Measurements from ENCODE around the gene PDHA1. TPM values are rescaled to one million over a fixed set of nuclear protein-coding genes. Genes with fewer than 3 reads are reported as not detected.

Gene PDHA1
- polyA plus RNA-seq, 2 of the 4 experiments (the other 2 are of a cell fraction), result 309 to 358 TPM

DNA sequence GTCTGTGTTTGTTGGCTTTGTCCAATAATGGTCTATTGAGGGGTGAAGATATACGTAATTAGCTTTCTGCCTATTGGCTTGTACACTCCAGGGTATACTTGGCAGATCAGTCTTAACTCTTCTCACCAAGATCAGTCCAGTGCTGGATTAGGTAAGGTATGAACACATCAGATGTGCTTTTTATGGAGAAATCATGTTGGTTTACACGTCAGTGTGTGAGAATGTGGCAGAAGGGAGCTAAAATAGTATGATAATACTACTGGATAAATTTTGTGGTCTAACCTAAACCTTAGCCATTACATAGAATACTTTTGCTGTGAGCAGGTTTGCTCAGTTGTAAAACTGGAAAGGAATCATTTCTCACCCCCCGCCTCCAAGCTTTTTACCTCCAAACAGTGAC lies 4.2 kb downstream of the PDHA1 start:
- no peak overlapping the region for H3K4me2 ChIP-seq
- TF ChIP-seq JUN (IDR thresholded peaks at IDR 0.05) (no peak), HOXA7 (CRISPR knock-in tag; IDR thresholded peaks at IDR 0.05) (no peak), SMC3 (IDR thresholded peaks at IDR 0.05) (no peak), POLR2AphosphoS2 (conservative IDR thresholded peaks at IDR 0.05; ENCODE audit: low read length) (no peak), KDM5A (IDR thresholded peaks at IDR 0.05) (no peak), NFE2L2 (conservative IDR thresholded peaks at IDR 0.05; ENCODE audit: low read length) (no peak), GATA3 (IDR thresholded peaks at IDR 0.05; ENCODE audit: borderline replicate concordance) (no peak), HDAC2 (IDR thresholded peaks at IDR 0.05) (no peak), NR3C1 (IDR thresholded peaks at IDR 0.05) (no peak), CBX8 (IDR thresholded peaks at IDR 0.05) (no peak), EHF (CRISPR knock-in tag; IDR thresholded peaks at IDR 0.05) (no peak), POLR2A (IDR thresholded peaks at IDR 0.05; ENCODE audit: low read length) (no peak), ZC3H11A (IDR thresholded peaks at IDR 0.05) (no peak), FOSB (CRISPR knock-in tag; IDR thresholded peaks at IDR 0.05) (no peak)
- TF ChIP-seq, protein P1, sequence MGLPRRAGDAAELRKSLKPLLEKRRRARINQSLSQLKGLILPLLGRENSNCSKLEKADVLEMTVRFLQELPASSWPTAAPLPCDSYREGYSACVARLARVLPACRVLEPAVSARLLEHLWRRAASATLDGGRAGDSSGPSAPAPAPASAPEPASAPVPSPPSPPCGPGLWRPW (IDR thresholded peaks at IDR 0.05), result no peak
- TF ChIP-seq, protein P2, sequence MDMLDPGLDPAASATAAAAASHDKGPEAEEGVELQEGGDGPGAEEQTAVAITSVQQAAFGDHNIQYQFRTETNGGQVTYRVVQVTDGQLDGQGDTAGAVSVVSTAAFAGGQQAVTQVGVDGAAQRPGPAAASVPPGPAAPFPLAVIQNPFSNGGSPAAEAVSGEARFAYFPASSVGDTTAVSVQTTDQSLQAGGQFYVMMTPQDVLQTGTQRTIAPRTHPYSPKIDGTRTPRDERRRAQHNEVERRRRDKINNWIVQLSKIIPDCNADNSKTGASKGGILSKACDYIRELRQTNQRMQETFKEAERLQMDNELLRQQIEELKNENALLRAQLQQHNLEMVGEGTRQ (IDR thresholded peaks at IDR 0.05), result no peak
- TF ChIP-seq, protein P3, sequence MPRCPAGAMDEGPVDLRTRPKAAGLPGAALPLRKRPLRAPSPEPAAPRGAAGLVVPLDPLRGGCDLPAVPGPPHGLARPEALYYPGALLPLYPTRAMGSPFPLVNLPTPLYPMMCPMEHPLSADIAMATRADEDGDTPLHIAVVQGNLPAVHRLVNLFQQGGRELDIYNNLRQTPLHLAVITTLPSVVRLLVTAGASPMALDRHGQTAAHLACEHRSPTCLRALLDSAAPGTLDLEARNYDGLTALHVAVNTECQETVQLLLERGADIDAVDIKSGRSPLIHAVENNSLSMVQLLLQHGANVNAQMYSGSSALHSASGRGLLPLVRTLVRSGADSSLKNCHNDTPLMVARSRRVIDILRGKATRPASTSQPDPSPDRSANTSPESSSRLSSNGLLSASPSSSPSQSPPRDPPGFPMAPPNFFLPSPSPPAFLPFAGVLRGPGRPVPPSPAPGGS (IDR thresholded peaks at IDR 0.05), result no peak
- TF ChIP-seq, protein P4, sequence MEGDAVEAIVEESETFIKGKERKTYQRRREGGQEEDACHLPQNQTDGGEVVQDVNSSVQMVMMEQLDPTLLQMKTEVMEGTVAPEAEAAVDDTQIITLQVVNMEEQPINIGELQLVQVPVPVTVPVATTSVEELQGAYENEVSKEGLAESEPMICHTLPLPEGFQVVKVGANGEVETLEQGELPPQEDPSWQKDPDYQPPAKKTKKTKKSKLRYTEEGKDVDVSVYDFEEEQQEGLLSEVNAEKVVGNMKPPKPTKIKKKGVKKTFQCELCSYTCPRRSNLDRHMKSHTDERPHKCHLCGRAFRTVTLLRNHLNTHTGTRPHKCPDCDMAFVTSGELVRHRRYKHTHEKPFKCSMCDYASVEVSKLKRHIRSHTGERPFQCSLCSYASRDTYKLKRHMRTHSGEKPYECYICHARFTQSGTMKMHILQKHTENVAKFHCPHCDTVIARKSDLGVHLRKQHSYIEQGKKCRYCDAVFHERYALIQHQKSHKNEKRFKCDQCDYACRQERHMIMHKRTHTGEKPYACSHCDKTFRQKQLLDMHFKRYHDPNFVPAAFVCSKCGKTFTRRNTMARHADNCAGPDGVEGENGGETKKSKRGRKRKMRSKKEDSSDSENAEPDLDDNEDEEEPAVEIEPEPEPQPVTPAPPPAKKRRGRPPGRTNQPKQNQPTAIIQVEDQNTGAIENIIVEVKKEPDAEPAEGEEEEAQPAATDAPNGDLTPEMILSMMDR (IDR thresholded peaks at IDR 0.05), result no peak
- TF ChIP-seq, protein P5, sequence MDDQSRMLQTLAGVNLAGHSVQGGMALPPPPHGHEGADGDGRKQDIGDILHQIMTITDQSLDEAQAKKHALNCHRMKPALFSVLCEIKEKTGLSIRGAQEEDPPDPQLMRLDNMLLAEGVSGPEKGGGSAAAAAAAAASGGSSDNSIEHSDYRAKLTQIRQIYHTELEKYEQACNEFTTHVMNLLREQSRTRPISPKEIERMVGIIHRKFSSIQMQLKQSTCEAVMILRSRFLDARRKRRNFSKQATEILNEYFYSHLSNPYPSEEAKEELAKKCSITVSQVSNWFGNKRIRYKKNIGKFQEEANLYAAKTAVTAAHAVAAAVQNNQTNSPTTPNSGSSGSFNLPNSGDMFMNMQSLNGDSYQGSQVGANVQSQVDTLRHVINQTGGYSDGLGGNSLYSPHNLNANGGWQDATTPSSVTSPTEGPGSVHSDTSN (IDR thresholded peaks at IDR 0.05), result no peak
- WGBS (ENCODE audit: missing lambda C conversion rate), result 91% methylated on average over 3 of the region's 3 CpGs
- DNase-seq (ENCODE audit: low read depth in 1 of 2, low spot score in 1 of 2) (no peak), ATAC-seq (no peak), FAIRE-seq (no peak)
- ChIA-PET CTCF (interaction anchor here (0.8 to 1.4 kb wide), 2 partner anchors 24 to 938 kb away, joined by 3 to 4 read pairs; no protein-coding TSS in a partner anchor), POLR2A (no interaction called here)
- H3K9me3 ChIP-seq, result no peaks in the 10 kb centered on the region
- no peak overlapping the region for H3K4me3 ChIP-seq
- peaks cover 18% of the 10 kb centered on the region for H3K4me1 ChIP-seq
- no peak overlapping the region for H3K27ac ChIP-seq

DNA sequence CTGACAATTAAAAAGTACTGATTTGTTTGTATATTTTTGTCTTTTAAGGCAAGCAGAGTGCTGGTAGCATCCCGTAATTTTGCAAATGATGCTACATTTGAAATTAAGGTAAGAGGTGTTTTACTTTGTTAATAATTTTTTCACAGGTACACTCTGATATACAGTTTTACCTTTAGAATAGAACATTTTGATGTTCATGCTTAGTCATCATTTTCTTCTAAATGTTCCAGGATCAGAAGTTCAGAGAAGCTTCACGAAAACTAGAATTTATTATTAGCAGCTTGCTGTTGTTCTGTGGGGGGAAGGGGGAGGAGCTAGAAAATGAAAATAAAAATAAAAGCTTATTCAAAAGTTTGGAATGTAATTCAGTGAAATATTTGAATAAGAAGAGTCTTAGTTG lies 5.5 kb downstream of the PDHA1 start:
- ChIA-PET POLR2A (no interaction called here), CTCF (interaction anchor here (1.1 kb wide), 1 partner anchor 11 kb away, joined by 3 read pairs; no protein-coding TSS in a partner anchor)
- H3K9me3 ChIP-seq, result no peaks in the 10 kb centered on the region
- 88% methylated on average over 2 of the region's 2 CpGs for WGBS (ENCODE audit: missing lambda C conversion rate)
- FAIRE-seq (peak; percentile 83), ATAC-seq (no peak), DNase-seq (ENCODE audit: low read depth in 1 of 2, low spot score in 1 of 2) (no peak)
- TF ChIP-seq MAFK (IDR thresholded peaks at IDR 0.05; ENCODE audit: partially characterized antibody) (peak; percentile 87), RAD21 (conservative IDR thresholded peaks at IDR 0.05 in 1 of 2, IDR thresholded peaks at IDR 0.05 in 1 of 2) (no peak)
- H3K27ac ChIP-seq, result no peak overlapping the region
- no peak overlapping the region for H3K4me3 ChIP-seq
- no peak overlapping the region for H3K4me2 ChIP-seq
- peaks cover 14% of the 10 kb centered on the region for H3K4me1 ChIP-seq

DNA sequence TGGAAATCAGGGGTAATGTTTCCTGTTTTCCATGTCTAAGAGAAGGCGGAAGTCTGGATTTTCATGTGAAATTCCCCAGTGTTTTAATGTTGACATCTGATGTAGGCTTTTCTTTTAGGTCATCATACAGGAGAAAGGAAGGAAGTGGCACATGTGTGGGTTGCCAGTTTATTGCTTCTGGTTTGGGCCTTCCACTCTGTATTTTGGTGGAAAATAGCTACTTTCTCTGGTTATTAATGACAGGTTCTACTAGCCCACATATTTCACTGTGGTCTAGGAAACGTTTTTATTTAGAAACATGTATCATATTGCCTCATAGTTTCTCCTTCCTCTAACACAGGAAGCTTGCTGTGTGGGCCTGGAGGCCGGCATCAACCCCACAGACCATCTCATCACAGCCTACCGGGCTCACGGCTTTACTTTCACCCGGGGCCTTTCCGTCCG lies 7.2 kb downstream of the PDHA1 start:
- H3K4me3 ChIP-seq, result no peak overlapping the region
- H3K9me3 ChIP-seq, result no peaks in the 10 kb centered on the region
- CTCF ChIA-PET, result no interaction called here
- 82% methylated on average over 8 of the region's 8 CpGs for WGBS (ENCODE audit: missing lambda C conversion rate)
- TF ChIP-seq ZC3H11A (IDR thresholded peaks at IDR 0.05), result no peak
- no peak for TF ChIP-seq RARB (CRISPR knock-in tag; IDR thresholded peaks at IDR 0.05)
- TF ChIP-seq HOXB13 (CRISPR knock-in tag; IDR thresholded peaks at IDR 0.05; ENCODE audit: low read depth), result no peak
- no peak for TF ChIP-seq HOXB5 (CRISPR knock-in tag; IDR thresholded peaks at IDR 0.05)
- H3K27ac ChIP-seq, result no peak overlapping the region
- peaks cover 2% of the 10 kb centered on the region; the same call in 1 of the 3 replicates for H3K4me1 ChIP-seq
- FAIRE-seq (no peak), ATAC-seq (no peak), DNase-seq (ENCODE audit: low read depth in 1 of 2, low spot score in 1 of 2) (no peak)
- POLR2A ChIA-PET, result no interaction called here
- H3K4me2 ChIP-seq, result no peak overlapping the region

Measured in A549 (cell line).